Adrenal gland (tissue), 5 donors: ENCODE data around the gene CDIPT.

Source experiments
- POLR2A ChIP-seq, 2 donors: fragments of 450-650 bp; IDR thresholded peaks; one replicate each; pipeline ENCODE4 v1.6.1; 2017; ENCODE audit warnings: antibody characterized with exemption in 2 of 2, mild to moderate bottlenecking in 2 of 2, moderate library complexity in 1 of 2
- TF ChIP-seq, protein P1 (sequence below), 6 experiments: fragments of 450-650 bp in 4 of 6; fragments of 200-600 bp in 2 of 6; sonication (generic) in 1 of 6; IDR thresholded peaks; 1 replicate in 5 of 6; 2 replicates in 1 of 6; pipeline versions ENCODE4 v1.5.1 to v1.8.0; 2016 to 2021; ENCODE audit warnings: antibody characterized with exemption in 6 of 6, mild to moderate bottlenecking in 2 of 6, moderate library complexity in 1 of 6
- donor health status: DM: no; HTN: no; CAD: no.

DNA sequence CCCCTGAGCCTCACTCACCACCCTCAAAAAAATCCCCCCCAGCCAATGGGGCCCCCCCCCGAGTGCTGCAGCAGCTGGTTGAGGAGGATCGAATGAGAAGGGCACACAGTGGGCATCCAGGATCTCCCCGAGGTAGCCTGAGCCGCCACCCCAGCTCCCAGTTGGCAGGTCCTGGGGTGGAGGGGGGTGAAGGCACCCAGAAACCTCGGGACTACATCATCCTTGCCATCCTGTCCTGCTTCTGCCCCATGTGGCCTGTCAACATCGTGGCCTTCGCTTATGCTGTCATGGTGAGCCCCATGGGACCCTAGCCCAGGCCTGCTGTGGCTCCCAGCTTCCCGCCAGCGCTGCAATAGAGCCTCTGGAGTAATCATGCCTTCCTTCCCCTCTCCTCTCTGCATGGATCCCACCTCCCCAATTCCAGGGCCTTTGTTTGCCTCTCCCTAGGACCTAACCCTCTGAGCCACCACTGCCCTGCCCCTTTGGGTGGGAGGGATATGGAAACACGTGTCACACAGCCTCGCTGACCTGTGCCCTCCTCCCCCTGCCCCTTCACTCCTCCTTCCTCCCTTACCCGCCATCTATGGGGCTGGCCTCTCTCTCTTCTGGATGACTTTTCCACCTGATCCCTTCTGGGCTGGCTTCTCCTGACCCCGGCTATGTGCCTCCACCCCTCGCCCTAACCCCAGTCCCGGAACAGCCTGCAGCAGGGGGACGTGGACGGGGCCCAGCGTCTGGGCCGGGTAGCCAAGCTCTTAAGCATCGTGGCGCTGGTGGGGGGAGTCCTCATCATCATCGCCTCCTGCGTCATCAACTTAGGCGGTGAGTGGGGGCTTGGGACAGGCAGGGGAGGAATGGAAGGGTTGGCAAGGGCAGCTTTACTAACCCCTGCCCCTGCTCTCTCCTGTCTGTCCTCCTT, 49.1 kb downstream of the CDIPT start:
- TF ChIP-seq, protein P1, sequence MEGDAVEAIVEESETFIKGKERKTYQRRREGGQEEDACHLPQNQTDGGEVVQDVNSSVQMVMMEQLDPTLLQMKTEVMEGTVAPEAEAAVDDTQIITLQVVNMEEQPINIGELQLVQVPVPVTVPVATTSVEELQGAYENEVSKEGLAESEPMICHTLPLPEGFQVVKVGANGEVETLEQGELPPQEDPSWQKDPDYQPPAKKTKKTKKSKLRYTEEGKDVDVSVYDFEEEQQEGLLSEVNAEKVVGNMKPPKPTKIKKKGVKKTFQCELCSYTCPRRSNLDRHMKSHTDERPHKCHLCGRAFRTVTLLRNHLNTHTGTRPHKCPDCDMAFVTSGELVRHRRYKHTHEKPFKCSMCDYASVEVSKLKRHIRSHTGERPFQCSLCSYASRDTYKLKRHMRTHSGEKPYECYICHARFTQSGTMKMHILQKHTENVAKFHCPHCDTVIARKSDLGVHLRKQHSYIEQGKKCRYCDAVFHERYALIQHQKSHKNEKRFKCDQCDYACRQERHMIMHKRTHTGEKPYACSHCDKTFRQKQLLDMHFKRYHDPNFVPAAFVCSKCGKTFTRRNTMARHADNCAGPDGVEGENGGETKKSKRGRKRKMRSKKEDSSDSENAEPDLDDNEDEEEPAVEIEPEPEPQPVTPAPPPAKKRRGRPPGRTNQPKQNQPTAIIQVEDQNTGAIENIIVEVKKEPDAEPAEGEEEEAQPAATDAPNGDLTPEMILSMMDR (IDR thresholded peaks at IDR 0.05) = no peak
- TF ChIP-seq POLR2A (IDR thresholded peaks at IDR 0.05) = no peak
